ENCODE data around the gene VMO1.

VMO1 gene

DNA sequence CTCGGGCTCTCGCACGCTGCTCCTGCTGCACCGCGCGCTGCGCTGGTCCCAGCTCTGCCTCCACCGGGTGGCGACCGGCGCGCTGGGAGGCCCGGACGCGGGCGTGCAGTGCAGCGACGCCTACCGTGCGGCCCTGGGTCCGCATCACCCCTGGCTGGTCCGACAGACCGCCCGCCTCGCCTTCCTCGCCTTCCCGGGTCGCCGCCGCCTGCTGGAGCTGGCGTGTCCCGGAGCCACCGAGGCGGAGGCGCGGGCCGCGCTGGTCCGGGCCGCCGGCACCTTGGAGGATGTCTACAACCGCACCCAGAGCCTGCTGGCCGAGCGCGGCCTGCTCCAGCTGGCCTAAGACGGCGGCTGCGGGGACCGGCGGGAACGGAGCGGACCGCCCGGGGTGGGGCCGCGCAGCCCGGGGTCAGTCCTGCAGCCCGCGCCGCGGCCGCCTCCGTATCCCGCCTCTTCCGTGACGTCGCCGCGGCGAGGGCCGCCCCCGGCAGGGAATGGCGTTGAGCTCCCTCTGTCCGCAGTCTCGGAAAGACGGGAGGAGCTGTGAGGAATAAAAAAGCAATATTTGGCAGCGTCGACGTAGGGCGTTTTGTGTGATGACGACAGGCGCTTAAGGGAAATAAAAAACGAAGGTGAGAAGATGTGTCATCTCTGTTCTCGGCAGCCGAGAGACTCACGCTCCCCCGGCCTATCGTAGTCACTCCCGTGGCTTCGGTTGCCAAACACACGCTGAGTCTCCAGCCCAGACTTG is 4.0 kb upstream of the VMO1 start:
- peak overlapping the region; percentile 56 for H3K9ac ChIP-seq
- no peaks in the 10 kb centered on the region for H3K9me3 ChIP-seq (ENCODE audit: control insufficient read depth, low read length)
- no peaks in the 10 kb centered on the region for H3K27me3 ChIP-seq (ENCODE audit: control insufficient read depth, insufficient read depth, low read length)
- H3K4me2 ChIP-seq (ENCODE audit: low read length) = peak overlapping the region; percentile 92
- H3K4me1 ChIP-seq = peaks cover 22% of the 10 kb centered on the region
- H3K4me3 ChIP-seq (ENCODE audit: low read depth, low read length) = peak overlapping the region; percentile 80
- H3K27ac ChIP-seq = peak overlapping the region; percentile 91
- TF ChIP-seq, protein P1, sequence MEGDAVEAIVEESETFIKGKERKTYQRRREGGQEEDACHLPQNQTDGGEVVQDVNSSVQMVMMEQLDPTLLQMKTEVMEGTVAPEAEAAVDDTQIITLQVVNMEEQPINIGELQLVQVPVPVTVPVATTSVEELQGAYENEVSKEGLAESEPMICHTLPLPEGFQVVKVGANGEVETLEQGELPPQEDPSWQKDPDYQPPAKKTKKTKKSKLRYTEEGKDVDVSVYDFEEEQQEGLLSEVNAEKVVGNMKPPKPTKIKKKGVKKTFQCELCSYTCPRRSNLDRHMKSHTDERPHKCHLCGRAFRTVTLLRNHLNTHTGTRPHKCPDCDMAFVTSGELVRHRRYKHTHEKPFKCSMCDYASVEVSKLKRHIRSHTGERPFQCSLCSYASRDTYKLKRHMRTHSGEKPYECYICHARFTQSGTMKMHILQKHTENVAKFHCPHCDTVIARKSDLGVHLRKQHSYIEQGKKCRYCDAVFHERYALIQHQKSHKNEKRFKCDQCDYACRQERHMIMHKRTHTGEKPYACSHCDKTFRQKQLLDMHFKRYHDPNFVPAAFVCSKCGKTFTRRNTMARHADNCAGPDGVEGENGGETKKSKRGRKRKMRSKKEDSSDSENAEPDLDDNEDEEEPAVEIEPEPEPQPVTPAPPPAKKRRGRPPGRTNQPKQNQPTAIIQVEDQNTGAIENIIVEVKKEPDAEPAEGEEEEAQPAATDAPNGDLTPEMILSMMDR (IDR thresholded peaks at IDR 0.05) = peak; percentile 85
- H3K36me3 ChIP-seq (ENCODE audit: control insufficient read depth, insufficient read depth, low read length) = no peaks in the 10 kb centered on the region
- H2AFZ ChIP-seq = peak overlapping the region; percentile 81
- H3K79me2 ChIP-seq = no peaks in the 10 kb centered on the region

DNA sequence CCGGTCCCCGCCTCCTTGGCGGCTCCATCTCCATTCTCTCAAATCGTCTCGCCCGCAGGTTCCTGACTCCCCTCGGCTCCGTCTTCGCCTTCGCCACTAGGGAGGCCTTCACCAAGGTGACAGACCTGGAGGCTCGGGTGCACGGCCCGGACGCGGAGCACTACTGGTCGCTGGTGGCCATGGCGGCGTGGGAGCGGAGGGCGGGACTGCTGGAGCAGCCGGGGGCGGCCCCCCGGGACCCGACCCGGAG is 3.5 kb upstream of the VMO1 start:
- Histone ChIP-seq H3K4me2 (ENCODE audit: low read length) (peak overlapping the region; percentile 92), H3K4me3 (ENCODE audit: low read depth, low read length) (peak overlapping the region; percentile 80), H3K9me3 (ENCODE audit: control insufficient read depth, low read length) (no peaks in the 10 kb centered on the region), H3K4me1 (peaks cover 22% of the 10 kb centered on the region), H3K9ac (peak overlapping the region; percentile 56), H3K36me3 (ENCODE audit: control insufficient read depth, insufficient read depth, low read length) (no peaks in the 10 kb centered on the region), H3K27ac (peak overlapping the region; percentile 91), H3K79me2 (no peaks in the 10 kb centered on the region), H3K27me3 (ENCODE audit: control insufficient read depth, insufficient read depth, low read length) (no peaks in the 10 kb centered on the region), H2AFZ (peak overlapping the region; percentile 81)
- TF ChIP-seq, protein P1 (IDR thresholded peaks at IDR 0.05) = no peak

DNA sequence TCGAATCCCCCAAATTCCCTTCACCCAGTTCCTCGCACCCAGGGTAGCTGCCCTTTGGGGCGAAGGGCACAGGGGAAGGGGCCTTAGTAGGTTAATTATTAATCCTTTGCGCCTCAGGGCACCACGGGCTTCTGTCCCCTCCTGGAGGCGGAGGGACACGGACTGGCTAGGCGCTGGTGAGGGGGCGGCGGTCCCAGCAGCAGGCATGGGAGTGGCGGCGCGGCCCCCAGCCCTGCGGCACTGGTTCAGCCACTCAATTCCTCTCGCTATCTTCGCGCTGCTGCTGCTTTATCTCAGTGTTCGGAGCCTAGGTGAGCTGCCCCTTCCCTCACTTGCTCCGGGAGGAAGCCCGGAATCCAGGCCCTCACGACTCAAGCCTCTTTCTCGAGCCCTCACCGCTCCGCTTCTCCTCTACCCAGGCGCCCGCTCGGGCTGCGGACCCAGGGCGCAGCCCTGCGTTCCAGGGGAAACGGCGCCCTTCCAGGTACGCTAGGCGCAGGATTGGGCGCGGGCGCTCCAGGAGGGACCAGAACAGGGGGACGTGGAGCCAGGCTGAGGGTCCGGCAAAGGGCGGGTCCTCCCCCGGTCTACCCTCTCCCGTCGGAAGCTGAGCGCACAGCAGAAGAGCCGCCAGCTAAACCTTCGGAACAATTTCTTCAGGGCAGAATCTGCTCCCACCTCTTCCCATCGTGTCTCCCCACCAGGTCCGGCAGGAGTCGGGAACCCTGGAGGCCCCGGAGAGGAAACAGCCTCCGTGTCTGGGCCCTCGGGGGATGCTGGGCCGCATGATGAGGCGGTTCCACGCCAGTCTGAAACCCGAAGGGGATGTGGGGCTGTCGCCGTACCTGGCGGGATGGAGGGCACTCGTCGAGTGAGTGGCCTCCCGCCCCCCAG is 2.9 kb upstream of the VMO1 start, which contains the start of gene GLTPD2:
TSS of gene GLTPD2 (plus strand) at position 158 of the 894 bp plus-strand sequence. CDS start at position 206, 48 bp downstream.
- H3K36me3 ChIP-seq (ENCODE audit: control insufficient read depth, insufficient read depth, low read length) = no peaks in the 10 kb centered on the region
- peak within 1 kb of the TSS; percentile 56 for H3K9ac ChIP-seq
- TF ChIP-seq, protein P1 (IDR thresholded peaks at IDR 0.05) = no peak
- peak within 1 kb of the TSS; percentile 91 for H3K27ac ChIP-seq
- H3K79me2 ChIP-seq = no peaks in the 10 kb centered on the region
- no peaks in the 10 kb centered on the region for H3K9me3 ChIP-seq (ENCODE audit: control insufficient read depth, low read length)
- H2AFZ ChIP-seq = peak within 1 kb of the TSS; percentile 81
- H3K27me3 ChIP-seq (ENCODE audit: control insufficient read depth, insufficient read depth, low read length) = no peaks in the 10 kb centered on the region
- H3K4me2 ChIP-seq (ENCODE audit: low read length) = peak within 1 kb of the TSS; percentile 92
- H3K4me3 ChIP-seq (ENCODE audit: low read depth, low read length) = peak within 1 kb of the TSS; percentile 80
- peaks cover 22% of the 10 kb centered on the region for H3K4me1 ChIP-seq

DNA sequence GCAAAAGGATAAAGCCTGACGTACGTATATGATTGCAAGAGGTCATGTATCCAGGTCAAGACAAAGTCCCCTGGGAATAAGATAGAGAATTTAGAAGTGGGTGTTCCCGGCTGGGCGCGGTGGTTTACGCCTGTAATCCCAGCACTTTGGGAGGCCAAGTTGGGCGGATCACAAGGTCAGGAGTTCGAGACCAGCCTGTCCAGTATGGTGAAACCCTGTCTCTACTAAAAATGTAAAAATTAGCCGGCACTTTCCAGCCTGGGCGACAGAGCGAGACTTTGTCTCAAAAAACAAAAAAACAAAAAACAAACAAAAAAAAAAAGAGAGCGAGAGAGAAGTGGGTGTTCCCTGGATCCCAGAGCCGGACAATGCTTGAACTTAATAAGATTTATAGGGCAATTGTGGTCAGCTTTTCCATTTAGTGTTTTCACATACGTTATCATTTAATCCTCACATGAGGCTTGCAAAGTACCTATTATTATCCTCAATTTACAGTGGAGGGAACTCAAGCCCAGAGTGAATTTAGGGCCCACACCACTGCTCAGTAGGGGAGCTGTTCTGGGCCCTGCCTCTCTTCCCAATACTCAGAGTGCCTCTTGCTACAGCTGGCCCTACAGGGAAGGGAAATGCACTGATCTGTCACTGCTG is 2.1 kb upstream of the VMO1 start:
- no peaks in the 10 kb centered on the region for H3K9me3 ChIP-seq (ENCODE audit: control insufficient read depth, low read length)
- peak overlapping the region; percentile 81 for H2AFZ ChIP-seq
- TF ChIP-seq, protein P1 (IDR thresholded peaks at IDR 0.05) = no peak
- H3K4me1 ChIP-seq = peaks cover 22% of the 10 kb centered on the region
- H3K4me3 ChIP-seq (ENCODE audit: low read depth, low read length) = peak overlapping the region; percentile 80
- H3K9ac ChIP-seq = no peak overlapping the region
- peak overlapping the region; percentile 91 for H3K27ac ChIP-seq
- H3K36me3 ChIP-seq (ENCODE audit: control insufficient read depth, insufficient read depth, low read length) = no peaks in the 10 kb centered on the region
- H3K27me3 ChIP-seq (ENCODE audit: control insufficient read depth, insufficient read depth, low read length) = no peaks in the 10 kb centered on the region
- H3K4me2 ChIP-seq (ENCODE audit: low read length) = peak overlapping the region; percentile 92
- H3K79me2 ChIP-seq = no peaks in the 10 kb centered on the region
